AG10803 (cell line): ENCODE data around the gene SH3RF3.

Experiments used
- DNase-seq: peaks from one replicate; pipeline ENCODE4 v3.0.0; 2010; ENCODE audit warnings: low read depth
- H3K4me3 ChIP-seq: 2 replicates; pipeline ENCODE4 v1.5.1; 2011; ENCODE audit warnings: mild to moderate bottlenecking, low read length, control low read depth
- TF ChIP-seq, protein P1 (sequence below): conservative IDR thresholded peaks from 2 replicates; pipeline ENCODE4 v1.5.1; 2011; ENCODE audit warnings: mild to moderate bottlenecking, low read length, control low read depth, inconsistent platforms

The SH3RF3 gene

DNA sequence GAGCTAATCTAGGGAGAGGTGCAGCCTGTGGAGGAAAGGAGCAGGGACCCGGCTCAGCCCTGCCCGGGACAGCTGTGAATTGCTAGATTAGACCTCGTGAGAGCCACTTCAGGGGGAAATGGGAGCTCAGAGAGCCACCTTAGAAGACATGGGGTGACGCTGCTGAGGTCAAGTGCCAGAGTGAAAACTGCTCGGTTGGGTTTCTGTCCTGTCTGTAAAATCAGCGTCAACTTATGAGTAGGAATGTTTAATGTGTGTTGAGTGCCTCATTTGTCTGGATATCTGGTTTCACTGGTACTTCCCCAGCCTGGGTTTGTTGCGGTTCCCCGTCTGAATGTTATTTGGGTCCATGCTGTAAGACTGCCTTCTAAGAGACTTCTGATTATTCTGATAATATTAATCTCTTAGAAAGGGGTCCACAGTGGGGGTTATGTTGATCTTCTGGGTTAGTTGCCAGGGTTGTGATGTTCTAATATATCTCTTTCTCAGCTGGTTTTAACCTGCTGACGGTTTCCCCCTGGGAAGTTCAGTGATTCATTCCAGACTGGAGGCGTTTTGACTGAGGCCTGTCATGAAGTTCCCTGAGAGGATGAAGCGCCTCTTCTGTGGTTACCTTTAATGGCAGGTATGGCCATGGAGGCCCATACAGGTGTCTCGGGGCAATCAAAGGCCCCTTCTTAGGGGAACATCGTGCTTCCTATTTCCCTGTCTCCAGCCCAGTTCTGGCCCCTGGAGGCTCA is 175.9 kb downstream of the SH3RF3 start:
- no peak overlapping the region for H3K4me3 ChIP-seq
- TF ChIP-seq, protein P1, sequence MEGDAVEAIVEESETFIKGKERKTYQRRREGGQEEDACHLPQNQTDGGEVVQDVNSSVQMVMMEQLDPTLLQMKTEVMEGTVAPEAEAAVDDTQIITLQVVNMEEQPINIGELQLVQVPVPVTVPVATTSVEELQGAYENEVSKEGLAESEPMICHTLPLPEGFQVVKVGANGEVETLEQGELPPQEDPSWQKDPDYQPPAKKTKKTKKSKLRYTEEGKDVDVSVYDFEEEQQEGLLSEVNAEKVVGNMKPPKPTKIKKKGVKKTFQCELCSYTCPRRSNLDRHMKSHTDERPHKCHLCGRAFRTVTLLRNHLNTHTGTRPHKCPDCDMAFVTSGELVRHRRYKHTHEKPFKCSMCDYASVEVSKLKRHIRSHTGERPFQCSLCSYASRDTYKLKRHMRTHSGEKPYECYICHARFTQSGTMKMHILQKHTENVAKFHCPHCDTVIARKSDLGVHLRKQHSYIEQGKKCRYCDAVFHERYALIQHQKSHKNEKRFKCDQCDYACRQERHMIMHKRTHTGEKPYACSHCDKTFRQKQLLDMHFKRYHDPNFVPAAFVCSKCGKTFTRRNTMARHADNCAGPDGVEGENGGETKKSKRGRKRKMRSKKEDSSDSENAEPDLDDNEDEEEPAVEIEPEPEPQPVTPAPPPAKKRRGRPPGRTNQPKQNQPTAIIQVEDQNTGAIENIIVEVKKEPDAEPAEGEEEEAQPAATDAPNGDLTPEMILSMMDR, result no peak
- no peak for DNase-seq

DNA sequence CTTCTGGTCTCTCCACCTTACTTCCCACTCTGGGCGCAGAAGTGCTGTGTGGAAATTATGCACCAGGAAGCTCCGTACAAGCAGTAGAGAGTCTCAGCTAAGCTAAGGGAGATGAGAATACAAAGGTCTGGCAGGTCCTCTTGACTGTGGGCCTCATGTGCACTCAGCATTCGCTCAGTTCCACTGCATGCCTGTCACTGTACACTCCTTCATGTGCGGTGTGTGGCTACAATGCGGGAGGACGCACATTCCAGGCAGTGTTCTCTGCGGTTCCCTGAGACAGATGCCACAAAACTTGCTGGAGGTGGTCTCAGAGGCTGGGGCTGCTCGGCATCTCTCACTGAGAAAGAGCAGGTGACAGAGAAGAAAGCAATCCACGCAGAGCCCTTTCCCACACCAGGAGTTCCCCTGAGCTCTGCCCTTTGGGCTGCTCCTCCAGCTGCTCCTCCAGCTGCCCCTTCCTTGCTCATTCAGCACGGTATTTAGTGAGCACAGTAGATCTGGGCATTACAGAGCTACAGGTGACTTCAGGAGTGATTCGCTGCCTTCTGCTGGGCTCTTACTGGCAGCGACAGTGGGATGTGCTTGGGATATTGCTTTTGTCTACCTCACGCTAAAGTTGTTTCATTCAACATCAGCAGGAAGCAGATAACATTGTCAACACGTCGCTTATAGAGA is 176.6 kb downstream of the SH3RF3 start:
- DNase-seq, result no peak
- TF ChIP-seq, protein P1, result no peak
- no peak overlapping the region for H3K4me3 ChIP-seq

DNA sequence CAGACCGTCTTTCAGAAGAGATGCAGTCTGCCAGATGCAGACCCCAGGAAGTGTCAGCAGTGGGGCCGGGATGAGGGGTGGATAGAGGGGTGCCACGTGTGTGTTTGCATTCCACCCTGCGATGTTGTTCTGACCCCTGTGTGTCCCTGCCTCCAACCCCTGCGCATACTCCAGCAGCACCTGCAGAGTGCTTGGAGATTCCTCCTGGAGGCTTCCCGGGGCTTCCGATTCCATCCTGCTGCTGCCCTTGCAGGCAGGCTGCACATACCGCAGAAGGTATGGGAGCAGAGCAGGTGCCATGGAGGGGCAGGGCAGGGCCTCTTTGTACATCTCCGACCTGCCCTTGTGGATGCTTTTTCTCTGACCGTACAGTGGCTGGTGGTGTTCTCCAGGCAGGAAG is 177.2 kb downstream of the SH3RF3 start:
- DNase-seq, result no peak
- no peak overlapping the region for H3K4me3 ChIP-seq
- TF ChIP-seq, protein P1, result no peak

DNA sequence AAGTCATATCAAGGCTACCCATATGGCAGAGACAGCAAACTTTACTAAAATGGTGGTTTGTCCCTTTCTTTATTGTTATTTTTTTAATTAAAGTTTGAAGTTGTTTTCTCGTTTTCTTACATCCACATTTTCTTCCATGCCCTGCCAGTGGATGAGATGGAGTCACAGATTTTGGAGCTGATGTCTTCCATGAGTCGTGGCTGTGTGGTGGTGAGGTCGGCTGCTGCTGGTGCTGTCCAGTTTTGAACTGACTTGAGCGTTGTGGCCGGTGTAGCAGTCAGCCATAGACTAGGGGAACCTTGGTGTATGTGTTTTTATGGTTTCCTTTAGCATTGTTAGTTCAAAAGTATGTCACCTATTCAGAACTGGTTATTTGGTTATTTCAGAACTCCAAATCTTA is 182.8 kb downstream of the SH3RF3 start:
- TF ChIP-seq, protein P1, result no peak
- DNase-seq, result no peak
- H3K4me3 ChIP-seq, result no peak overlapping the region

DNA sequence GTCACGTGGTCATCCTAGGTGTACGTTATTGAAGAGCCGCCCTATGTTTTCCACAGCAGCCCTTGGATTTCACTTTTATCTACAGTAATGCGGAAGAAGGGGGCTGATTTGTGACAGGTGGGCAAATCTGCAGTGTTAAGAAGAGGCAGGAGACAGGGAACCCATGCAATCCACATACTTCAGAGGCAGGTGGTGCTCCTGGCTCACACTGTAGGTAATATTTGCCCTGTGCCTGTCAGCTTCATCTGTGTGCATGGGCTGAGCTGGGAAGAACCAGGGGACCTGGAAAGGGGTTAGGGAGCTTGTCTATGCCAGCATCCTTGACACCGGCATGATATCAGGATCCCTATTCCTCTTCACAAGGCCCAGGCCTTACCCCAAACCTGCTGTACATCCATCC is 183.9 kb downstream of the SH3RF3 start:
- no peak overlapping the region for H3K4me3 ChIP-seq
- no peak for DNase-seq
- TF ChIP-seq, protein P1, result no peak

DNA sequence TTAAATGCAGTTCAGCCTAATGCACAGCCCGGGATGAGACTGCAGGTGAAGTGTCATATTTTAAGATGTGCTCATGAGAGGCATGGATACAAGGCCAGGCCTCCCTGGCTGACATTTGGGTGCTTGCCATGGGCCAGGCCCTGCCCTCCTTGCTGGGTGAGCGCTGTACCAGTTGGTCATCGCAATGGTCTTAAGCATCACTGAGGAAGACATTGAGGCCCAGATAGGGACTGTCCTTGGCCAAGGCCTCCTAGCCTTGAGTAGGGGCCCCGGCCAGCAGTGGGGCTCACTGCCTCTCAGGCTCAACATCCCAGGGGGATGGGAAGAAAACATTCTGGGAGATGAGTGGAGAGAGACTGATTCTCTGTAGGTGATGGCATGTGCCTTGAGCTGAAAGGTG is 184.3 kb downstream of the SH3RF3 start:
- TF ChIP-seq, protein P1, result no peak

DNA sequence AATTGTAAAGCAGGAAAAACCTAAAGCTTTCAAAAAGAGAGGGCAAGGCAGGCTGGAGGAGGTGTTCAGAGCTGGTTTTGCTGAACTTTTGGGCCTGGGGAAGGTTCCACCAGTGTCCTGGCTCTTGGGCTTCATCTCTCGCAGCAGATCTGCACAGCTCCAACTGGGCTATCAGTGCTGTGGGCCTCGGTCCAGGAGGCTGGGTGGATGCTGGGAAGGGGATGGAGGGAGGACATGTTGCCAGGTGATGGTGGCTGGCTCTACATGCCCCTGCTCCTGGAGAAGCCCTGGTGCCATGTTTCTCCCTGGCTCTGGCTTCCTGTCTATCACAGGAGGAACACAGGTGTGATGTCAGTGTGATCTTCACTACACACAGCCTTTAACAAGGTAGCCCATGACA is 187.1 kb downstream of the SH3RF3 start:
- DNase-seq, result no peak
- TF ChIP-seq, protein P1, result no peak
- H3K4me3 ChIP-seq, result no peak overlapping the region

More for the DNA sequence above, 184.3 kb downstream of the SH3RF3 start:
- H3K4me3 ChIP-seq, result no peak overlapping the region
- no peak for DNase-seq
